Body of pancreas (tissue), 4 donors: ENCODE data around the gene AKAP13.

ENCODE experiments used
- POLR2A ChIP-seq, 3 donors: fragments of 450-650 bp; IDR thresholded peaks; one replicate each; pipeline ENCODE4 v1.6.1; 2016; ENCODE audit warnings: antibody characterized with exemption in 3 of 3, mild to moderate bottlenecking in 2 of 3
- TF ChIP-seq, protein P1 (sequence below), 7 experiments: fragments of 450-650 bp in 4 of 7; fragments of 200-600 bp in 3 of 7; sonication (generic) in 3 of 7; IDR thresholded peaks; one replicate each; pipeline ENCODE4 v1.5.1; 2016 to 2019; ENCODE audit warnings: antibody characterized with exemption in 7 of 7

DNA sequence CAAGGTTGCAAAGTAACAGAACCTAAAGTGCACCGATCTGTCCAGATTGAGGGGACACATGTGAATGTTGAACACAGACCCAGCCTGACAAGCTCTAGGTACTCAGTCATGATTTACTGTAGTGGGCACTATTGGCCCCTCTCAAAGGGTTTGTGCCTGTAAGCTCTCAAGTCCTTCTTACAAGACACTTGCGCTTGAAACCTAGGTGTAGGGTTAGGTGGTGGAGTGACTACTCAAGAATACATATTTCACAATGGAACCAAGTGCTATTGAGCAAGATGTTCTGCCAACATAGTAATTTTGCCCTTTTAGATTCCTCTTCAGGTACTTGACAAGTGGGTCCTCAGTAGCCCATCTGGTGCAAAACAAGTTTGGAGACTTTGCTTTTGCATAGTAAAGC lies 169.9 kb downstream of the AKAP13 start:
- TF ChIP-seq, protein P1, sequence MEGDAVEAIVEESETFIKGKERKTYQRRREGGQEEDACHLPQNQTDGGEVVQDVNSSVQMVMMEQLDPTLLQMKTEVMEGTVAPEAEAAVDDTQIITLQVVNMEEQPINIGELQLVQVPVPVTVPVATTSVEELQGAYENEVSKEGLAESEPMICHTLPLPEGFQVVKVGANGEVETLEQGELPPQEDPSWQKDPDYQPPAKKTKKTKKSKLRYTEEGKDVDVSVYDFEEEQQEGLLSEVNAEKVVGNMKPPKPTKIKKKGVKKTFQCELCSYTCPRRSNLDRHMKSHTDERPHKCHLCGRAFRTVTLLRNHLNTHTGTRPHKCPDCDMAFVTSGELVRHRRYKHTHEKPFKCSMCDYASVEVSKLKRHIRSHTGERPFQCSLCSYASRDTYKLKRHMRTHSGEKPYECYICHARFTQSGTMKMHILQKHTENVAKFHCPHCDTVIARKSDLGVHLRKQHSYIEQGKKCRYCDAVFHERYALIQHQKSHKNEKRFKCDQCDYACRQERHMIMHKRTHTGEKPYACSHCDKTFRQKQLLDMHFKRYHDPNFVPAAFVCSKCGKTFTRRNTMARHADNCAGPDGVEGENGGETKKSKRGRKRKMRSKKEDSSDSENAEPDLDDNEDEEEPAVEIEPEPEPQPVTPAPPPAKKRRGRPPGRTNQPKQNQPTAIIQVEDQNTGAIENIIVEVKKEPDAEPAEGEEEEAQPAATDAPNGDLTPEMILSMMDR (IDR thresholded peaks at IDR 0.05) = no peak
- no peak for TF ChIP-seq POLR2A (IDR thresholded peaks at IDR 0.05)
